Tibial artery (tissue), 4 donors: Measurements from ENCODE around the gene TRIM62.

Experiments
- DNase-seq, 2 donors: peaks; one replicate each; pipeline ENCODE4 v3.0.0-alpha.2; 2019
- H3K27ac ChIP-seq, 2 donors: fragments of 200-600 bp; sonication (generic) in 1 of 2; 1 replicate in 1 of 2; 2 replicates in 1 of 2; pipeline ENCODE4 v1.5.1; 2018 to 2019; ENCODE audit warnings: mild to moderate bottlenecking in 1 of 2
- H3K27me3 ChIP-seq, 2 donors: fragments of 200-600 bp; sonication (generic) in 1 of 2; one replicate each; pipeline versions ENCODE4 v1.5.1 to v1.6.0; 2016 to 2019
- H3K36me3 ChIP-seq, 3 donors: fragments of 200-600 bp; sonication (generic) in 2 of 3; one replicate each; pipeline ENCODE4 v1.5.1; 2016 to 2019; ENCODE audit warnings: mild to moderate bottlenecking in 2 of 3
- H3K4me1 ChIP-seq, 4 donors: fragments of 200-600 bp; sonication (generic) in 2 of 4; 1 replicate in 3 of 4; 2 replicates in 1 of 4; pipeline ENCODE4 v1.5.1; 2016 to 2019
- H3K4me3 ChIP-seq, 2 donors: fragments of 200-600 bp; sonication (generic) in 1 of 2; 1 replicate in 1 of 2; 2 replicates in 1 of 2; pipeline ENCODE4 v1.5.1; 2018 to 2019; ENCODE audit warnings: mild to moderate bottlenecking in 2 of 2
- H3K9me3 ChIP-seq, 3 donors: fragments of 200-600 bp; sonication (generic) in 1 of 3; one replicate each; pipeline ENCODE4 v1.5.1; 2016 to 2019
- intact Hi-C: fragments of 100-400 bp; cut with DNase I; formaldehyde crosslinking; loops from one replicate; pipeline ENCODE4 v1.15.0; 2023; ENCODE audit warnings: low total_unique reads
- TF ChIP-seq, protein P1 (sequence below), 2 experiments: fragments of 200-600 bp in 1 of 2; fragments of 450-650 bp in 1 of 2; IDR thresholded peaks; one replicate each; pipeline ENCODE4 v1.5.1; 2017 to 2019; ENCODE audit warnings: antibody characterized with exemption in 2 of 2, mild to moderate bottlenecking in 1 of 2, moderate library complexity in 1 of 2

TRIM62 gene

DNA sequence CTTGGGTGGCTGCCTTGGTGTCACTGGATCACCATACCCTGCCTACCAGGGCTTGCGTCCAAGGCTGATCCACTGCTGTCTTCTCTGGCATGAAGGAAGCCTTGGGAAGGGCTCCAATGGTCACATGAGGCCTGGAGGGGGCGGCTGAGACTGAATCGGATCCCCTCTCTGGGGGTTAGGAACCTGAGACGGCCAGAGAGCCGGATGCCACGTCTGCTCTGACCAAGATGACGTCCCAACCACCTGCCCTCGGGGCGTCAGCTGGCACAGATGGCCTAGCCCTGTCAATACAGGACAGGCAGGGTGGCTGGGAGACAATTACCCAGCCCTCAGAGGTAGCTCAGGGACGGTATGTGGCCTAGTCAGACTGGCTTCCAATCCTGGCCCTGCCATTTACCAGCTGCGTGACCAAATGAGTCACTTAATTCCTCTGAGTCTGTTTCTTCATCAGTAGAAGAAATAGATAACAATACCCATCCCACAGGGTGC lies 5.4 kb downstream of the TRIM62 start:
- Histone ChIP-seq H3K9me3 (no peaks in the 10 kb centered on the region), H3K36me3 (peaks cover 0 to 29% (median 6%) of the 10 kb centered on the region in 3 donors), H3K4me3 (no peak overlapping the region), H3K27me3 (no peaks in the 10 kb centered on the region), H3K4me1 (peaks cover 0 to 22% (median 5%) of the 10 kb centered on the region in 4 donors), H3K27ac (no peak overlapping the region)
- TF ChIP-seq, protein P1, sequence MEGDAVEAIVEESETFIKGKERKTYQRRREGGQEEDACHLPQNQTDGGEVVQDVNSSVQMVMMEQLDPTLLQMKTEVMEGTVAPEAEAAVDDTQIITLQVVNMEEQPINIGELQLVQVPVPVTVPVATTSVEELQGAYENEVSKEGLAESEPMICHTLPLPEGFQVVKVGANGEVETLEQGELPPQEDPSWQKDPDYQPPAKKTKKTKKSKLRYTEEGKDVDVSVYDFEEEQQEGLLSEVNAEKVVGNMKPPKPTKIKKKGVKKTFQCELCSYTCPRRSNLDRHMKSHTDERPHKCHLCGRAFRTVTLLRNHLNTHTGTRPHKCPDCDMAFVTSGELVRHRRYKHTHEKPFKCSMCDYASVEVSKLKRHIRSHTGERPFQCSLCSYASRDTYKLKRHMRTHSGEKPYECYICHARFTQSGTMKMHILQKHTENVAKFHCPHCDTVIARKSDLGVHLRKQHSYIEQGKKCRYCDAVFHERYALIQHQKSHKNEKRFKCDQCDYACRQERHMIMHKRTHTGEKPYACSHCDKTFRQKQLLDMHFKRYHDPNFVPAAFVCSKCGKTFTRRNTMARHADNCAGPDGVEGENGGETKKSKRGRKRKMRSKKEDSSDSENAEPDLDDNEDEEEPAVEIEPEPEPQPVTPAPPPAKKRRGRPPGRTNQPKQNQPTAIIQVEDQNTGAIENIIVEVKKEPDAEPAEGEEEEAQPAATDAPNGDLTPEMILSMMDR (IDR thresholded peaks at IDR 0.05) = no peak
- peak in 1 of 2 donors; percentile 52 for DNase-seq
- intact Hi-C loops = no loop called here

DNA sequence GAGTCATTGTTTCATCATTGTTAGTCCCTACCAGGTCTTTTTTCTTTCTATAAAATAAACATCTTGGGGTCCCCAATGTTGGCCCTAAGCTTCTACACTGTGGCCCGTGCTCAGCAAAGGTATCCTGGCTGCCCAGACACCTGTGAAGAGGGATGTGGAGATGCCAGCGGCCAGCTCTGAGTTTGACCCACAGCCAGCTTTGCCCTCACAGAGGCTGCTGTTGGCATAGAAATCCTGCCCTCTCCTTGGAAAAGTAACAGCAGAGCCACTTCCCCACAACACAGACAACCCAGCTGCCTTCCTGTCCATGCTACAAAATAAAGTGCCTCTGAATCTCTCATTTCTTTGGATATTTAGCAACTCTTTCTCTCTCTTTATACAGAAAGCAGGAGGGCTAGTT lies 6.0 kb downstream of the TRIM62 start:
- intact Hi-C loops = no loop called here

DNA sequence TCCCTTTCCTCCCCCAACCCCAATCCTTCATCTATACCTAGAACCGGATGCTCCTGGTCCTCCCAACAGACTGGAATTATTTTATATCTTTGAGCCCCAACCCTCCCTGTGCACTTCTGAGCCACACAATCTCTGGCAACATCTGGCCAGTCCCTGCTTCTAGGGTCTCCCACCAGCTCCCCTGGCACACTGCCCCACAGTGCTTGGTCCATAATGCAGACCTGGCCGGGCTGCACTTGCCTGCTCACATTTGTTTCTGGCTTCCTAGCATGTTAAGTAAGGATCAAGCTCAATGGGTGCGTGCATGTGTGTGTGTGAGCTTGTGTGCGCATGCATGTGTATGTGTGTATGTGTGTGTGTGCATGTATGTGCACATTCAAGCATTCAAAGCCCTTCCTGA lies 8.8 kb downstream of the TRIM62 start:
- no peaks in the 10 kb centered on the region for H3K9me3 ChIP-seq
- no peak overlapping the region for H3K4me3 ChIP-seq
- no peak overlapping the region for H3K27ac ChIP-seq
- no peaks in the 10 kb centered on the region for H3K27me3 ChIP-seq
- intact Hi-C loops = no loop called here
- DNase-seq = peak in 1 of 2 donors; percentile 41
- TF ChIP-seq, protein P1 (IDR thresholded peaks at IDR 0.05) = no peak
- peaks cover 5 to 40% (median 8%) of the 10 kb centered on the region in 3 donors for H3K36me3 ChIP-seq
- H3K4me1 ChIP-seq = peaks cover 0 to 6% (median 0%) of the 10 kb centered on the region in 4 donors

More for the DNA sequence above, 6.0 kb downstream of the TRIM62 start:
- H3K9me3 ChIP-seq = no peaks in the 10 kb centered on the region
- H3K36me3 ChIP-seq = peaks cover 0 to 34% (median 11%) of the 10 kb centered on the region in 3 donors
- H3K4me1 ChIP-seq = peaks cover 0 to 17% (median 5%) of the 10 kb centered on the region in 4 donors
- TF ChIP-seq, protein P1 (IDR thresholded peaks at IDR 0.05) = no peak
- no peaks in the 10 kb centered on the region for H3K27me3 ChIP-seq
- no peak overlapping the region for H3K27ac ChIP-seq
- no peak overlapping the region for H3K4me3 ChIP-seq
- peak in 1 of 2 donors; percentile 12 for DNase-seq

DNA sequence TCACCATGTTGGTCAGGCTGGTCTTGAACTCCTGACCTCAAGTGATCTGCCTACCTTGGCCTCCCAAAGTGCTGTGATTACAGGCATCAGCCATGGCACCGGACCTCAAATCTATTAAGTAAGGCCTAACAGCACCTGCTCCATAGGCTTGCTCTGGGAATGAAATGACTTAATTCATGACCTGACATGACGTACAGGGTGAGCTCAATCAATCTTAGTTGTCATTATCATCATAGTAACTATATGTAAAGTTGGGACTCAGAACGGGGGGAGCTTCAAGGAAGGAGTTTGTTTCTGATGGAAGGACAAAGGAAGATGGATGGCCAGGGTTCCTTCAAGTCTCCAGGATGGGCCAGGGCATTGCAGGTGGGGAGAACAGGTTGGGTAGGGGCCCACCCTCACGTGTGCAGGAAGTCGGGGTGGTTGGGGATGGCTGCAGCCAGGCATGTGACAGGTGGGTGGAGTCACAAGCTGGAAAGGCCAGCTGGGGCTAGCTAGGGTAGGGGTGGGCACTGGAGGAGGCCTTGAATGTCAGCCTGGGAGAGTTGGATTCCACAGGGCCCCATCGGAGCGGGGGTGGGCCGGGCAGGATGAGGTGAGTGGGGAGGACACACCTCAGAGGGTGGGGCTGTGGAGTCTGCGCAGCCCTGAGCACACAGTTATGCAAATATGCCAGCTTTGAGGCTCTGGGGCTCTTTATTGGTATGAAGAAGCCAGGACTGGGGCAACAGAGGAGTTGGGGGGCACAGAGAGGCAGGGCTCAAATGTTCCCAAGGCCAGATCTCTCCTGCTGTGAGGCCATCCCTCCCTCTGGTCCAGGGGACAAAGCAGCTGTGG lies 9.6 kb downstream of the TRIM62 start:
- Histone ChIP-seq H3K4me1 (peaks cover 0 to 6% (median 0%) of the 10 kb centered on the region in 4 donors), H3K36me3 (peaks cover 5 to 46% (median 10%) of the 10 kb centered on the region in 3 donors)
- intact Hi-C loops = no loop called here

DNA sequence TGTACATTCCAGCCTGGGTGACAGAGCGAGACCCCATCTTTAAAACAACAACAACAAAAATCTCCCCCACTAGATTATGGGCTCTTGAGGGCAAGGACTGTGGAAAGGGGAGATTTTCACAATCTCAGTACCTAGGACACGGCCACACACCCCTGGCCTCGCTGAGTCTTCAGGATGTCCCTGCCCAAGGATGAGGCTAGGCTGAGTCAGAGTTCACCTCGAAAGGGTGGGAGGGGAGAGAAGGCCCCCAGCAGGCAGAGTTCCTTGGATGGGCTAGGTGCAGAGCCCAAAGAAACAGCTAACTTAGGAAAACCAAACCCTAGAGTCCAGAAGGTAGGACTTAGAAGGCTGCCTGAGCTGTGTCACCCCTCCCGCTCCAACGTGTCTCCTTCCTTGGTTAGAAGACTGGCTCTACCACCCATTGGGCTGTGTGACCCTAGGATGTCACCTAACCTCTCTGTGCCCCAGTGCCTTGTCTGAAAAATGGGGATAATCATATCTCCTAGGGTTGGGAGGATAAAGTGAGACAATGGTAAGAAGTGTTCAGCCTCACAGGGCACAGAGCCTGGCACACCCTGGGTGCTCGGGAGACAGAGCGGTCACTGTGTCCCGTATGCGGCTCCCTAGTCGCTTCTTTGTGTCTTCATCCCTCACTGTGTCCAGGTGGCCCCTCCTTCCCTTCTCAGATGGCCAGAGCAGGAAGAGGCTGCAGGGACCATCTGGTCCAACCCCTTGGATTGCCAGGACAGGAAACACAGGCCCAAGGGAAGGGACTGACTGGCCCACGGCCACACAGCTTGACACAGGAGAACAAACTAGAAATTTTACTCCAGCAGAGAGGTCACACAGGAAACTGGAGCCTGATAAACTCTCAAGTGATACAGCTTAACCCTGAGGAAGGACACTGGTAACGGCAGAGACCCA lies 11.2 kb downstream of the TRIM62 start:
- Histone ChIP-seq H3K27me3 (no peaks in the 10 kb centered on the region), H3K36me3 (peaks cover 5 to 44% (median 13%) of the 10 kb centered on the region in 3 donors), H3K4me3 (no peak overlapping the region), H3K9me3 (no peaks in the 10 kb centered on the region), H3K4me1 (no peaks in the 10 kb centered on the region), H3K27ac (no peak overlapping the region)
- intact Hi-C loops = no loop called here
- peak in 1 of 2 donors; percentile 49 for DNase-seq
- TF ChIP-seq, protein P1 (IDR thresholded peaks at IDR 0.05) = no peak

More for the DNA sequence above, 9.6 kb downstream of the TRIM62 start:
- TF ChIP-seq, protein P1 (IDR thresholded peaks at IDR 0.05) = no peak
- Histone ChIP-seq H3K4me3 (no peak overlapping the region), H3K27ac (no peak overlapping the region), H3K27me3 (no peaks in the 10 kb centered on the region), H3K9me3 (no peaks in the 10 kb centered on the region)
- peak in 1 of 2 donors; percentile 42 for DNase-seq
